PC-9 (cell line): ENCODE data around the gene RAP1GAP2.

Experiments
- EZH2 ChIP-seq: fragments of 200-600 bp; sonication (generic); IDR thresholded peaks from 2 replicates; pipeline ENCODE4 v1.8.0; 2017; ENCODE audit warnings: antibody characterized with exemption, low read depth
- TF ChIP-seq, protein P1 (sequence below): fragments of 200-600 bp; sonication (generic); conservative IDR thresholded peaks from 2 replicates; pipeline ENCODE4 v1.6.1; 2017; ENCODE audit warnings: mixed run types, antibody characterized with exemption, mild to moderate bottlenecking, moderate library complexity

DNA sequence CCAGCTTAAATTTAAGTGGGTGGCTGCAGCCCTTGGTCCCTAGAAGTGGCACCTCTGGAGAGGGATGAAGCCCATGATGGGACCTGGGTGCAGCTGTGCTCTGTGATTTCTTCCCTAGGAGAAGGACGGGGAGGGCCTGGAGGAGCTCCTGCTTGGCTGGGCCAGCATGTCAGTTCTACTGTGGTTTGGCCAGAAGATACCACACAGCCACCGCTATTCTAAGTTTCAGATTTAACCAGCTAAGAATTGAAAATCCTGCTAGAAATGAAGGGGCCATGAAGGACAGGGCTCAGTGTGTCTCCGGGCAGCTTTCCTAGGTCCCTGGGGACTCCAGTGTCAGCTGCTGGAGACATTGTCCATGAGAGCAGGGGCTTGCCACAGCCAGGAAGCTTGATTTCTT lies 9.7 kb downstream of the RAP1GAP2 start:
- TF ChIP-seq, protein P1, sequence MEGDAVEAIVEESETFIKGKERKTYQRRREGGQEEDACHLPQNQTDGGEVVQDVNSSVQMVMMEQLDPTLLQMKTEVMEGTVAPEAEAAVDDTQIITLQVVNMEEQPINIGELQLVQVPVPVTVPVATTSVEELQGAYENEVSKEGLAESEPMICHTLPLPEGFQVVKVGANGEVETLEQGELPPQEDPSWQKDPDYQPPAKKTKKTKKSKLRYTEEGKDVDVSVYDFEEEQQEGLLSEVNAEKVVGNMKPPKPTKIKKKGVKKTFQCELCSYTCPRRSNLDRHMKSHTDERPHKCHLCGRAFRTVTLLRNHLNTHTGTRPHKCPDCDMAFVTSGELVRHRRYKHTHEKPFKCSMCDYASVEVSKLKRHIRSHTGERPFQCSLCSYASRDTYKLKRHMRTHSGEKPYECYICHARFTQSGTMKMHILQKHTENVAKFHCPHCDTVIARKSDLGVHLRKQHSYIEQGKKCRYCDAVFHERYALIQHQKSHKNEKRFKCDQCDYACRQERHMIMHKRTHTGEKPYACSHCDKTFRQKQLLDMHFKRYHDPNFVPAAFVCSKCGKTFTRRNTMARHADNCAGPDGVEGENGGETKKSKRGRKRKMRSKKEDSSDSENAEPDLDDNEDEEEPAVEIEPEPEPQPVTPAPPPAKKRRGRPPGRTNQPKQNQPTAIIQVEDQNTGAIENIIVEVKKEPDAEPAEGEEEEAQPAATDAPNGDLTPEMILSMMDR, result no peak
- TF ChIP-seq EZH2, result no peak
